Measurements from ENCODE around the gene MXRA7. TPM values are rescaled to one million over a fixed set of nuclear protein-coding genes. Genes with fewer than 3 reads are reported as not detected.

MXRA7 gene
- total and polyA plus RNA-seq, 2 experiments from 2014 or later = 101 to 164 TPM

- no peaks in the 10 kb centered on the region for H3K27me3 ChIP-seq
- H3K4me3 ChIP-seq = no peak overlapping the region
- TF ChIP-seq, protein P1, sequence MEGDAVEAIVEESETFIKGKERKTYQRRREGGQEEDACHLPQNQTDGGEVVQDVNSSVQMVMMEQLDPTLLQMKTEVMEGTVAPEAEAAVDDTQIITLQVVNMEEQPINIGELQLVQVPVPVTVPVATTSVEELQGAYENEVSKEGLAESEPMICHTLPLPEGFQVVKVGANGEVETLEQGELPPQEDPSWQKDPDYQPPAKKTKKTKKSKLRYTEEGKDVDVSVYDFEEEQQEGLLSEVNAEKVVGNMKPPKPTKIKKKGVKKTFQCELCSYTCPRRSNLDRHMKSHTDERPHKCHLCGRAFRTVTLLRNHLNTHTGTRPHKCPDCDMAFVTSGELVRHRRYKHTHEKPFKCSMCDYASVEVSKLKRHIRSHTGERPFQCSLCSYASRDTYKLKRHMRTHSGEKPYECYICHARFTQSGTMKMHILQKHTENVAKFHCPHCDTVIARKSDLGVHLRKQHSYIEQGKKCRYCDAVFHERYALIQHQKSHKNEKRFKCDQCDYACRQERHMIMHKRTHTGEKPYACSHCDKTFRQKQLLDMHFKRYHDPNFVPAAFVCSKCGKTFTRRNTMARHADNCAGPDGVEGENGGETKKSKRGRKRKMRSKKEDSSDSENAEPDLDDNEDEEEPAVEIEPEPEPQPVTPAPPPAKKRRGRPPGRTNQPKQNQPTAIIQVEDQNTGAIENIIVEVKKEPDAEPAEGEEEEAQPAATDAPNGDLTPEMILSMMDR (IDR thresholded peaks at IDR 0.05; ENCODE audit: low read depth, low read length) = no peak
Observed at GRCh38 chr17:76676629-76677028, 34.1 kb downstream of the MXRA7 start.

DNA sequence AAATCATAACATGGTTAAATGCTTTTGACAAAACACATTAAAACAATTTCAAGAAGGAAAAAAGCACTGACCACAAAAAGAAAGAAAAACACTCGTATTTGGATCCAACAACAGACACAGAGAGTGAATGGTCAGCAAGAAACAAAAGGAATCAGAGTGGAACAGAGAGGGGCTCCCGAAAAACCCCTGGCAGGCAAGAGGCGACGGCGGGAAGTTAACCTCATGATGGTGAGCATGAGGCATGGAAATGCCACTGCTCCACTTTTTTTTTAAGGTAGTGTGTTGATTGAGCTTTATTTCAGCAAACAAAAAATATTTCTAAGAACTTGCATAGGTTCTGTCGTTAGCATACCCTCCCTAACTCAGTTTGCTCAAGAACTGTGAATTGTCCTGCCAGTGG lies 35.1 kb downstream of the MXRA7 start:
- H3K36me3 ChIP-seq = no peaks in the 10 kb centered on the region
- no peak overlapping the region for H3K27ac ChIP-seq
- H3K4me1 ChIP-seq (ENCODE audit: low read depth) = peaks cover 8% of the 10 kb centered on the region
- TF ChIP-seq, protein P1 (IDR thresholded peaks at IDR 0.05; ENCODE audit: low read depth, low read length) = no peak
- H3K9me3 ChIP-seq (ENCODE audit: low read depth) = no peaks in the 10 kb centered on the region
- H3K4me3 ChIP-seq = no peak overlapping the region
- DNase-seq (ENCODE audit: low read depth in 1 of 2, low spot score in 1 of 2) = no peak
- H3K27me3 ChIP-seq = no peaks in the 10 kb centered on the region

More at GRCh38 chr17:76676629-76677028, 34.1 kb downstream of the MXRA7 start:
- no peaks in the 10 kb centered on the region for H3K36me3 ChIP-seq
- H3K27ac ChIP-seq = no peak overlapping the region
- peaks cover 6% of the 10 kb centered on the region for H3K4me1 ChIP-seq (ENCODE audit: low read depth)
- DNase-seq (ENCODE audit: low read depth in 1 of 2, low spot score in 1 of 2) = no peak
- no peaks in the 10 kb centered on the region for H3K9me3 ChIP-seq (ENCODE audit: low read depth)

DNA sequence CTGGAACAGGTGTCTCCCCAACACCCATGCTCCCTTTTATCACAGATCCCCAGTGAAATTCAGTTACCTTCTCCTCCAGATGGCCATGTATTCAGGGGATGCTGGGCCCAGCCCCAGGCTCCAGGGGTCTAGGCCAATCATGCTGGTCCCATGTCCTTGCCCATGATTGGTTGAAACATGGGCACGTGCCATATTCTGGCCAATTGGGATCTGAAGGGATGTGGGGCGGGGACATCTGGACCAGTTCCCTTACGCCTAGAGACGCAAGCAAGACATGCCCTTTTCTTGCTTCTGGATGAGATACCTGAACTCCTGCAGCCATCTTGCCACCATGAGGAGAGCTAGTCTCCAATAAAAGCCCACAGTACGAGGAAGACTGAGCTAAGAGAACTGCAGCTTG lies 36.2 kb downstream of the MXRA7 start:
- peaks cover 11% of the 10 kb centered on the region for H3K4me1 ChIP-seq (ENCODE audit: low read depth)
- no peaks in the 10 kb centered on the region for H3K9me3 ChIP-seq (ENCODE audit: low read depth)
- DNase-seq (ENCODE audit: low read depth in 1 of 2, low spot score in 1 of 2) = no peak
- no peaks in the 10 kb centered on the region for H3K27me3 ChIP-seq
- H3K36me3 ChIP-seq = no peaks in the 10 kb centered on the region
- no peak overlapping the region for H3K4me3 ChIP-seq
- H3K27ac ChIP-seq = no peak overlapping the region
- TF ChIP-seq, protein P1 (IDR thresholded peaks at IDR 0.05; ENCODE audit: low read depth, low read length) = no peak

DNA sequence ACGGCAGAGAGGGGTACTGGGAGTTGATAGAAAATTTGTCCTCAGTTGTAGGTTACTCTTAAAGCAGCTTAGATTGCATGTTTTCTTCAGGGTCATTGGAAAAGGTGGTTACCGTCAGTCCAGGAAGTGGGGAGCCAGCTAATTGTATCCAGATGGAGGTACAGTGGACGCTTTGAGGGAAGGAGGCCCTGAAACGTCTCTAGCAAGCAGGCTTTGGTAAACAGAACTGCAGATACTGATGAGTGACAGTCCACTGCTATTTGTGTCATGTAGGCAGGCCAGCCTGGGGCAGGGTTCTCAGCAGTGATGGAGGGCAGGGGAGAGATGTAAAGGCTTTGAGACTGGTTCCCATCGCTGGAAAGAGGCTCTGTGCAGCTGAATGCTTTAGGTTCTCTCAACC lies 37.0 kb downstream of the MXRA7 start:
- H3K27ac ChIP-seq = peak overlapping the region; percentile 78
- H3K9me3 ChIP-seq (ENCODE audit: low read depth) = no peaks in the 10 kb centered on the region
- no peaks in the 10 kb centered on the region for H3K27me3 ChIP-seq
- TF ChIP-seq, protein P1 (IDR thresholded peaks at IDR 0.05; ENCODE audit: low read depth, low read length) = no peak
- DNase-seq (ENCODE audit: low read depth in 1 of 2, low spot score in 1 of 2) = no peak
- H3K4me3 ChIP-seq = no peak overlapping the region
- no peaks in the 10 kb centered on the region for H3K36me3 ChIP-seq
- peaks cover 11% of the 10 kb centered on the region for H3K4me1 ChIP-seq (ENCODE audit: low read depth)

DNA sequence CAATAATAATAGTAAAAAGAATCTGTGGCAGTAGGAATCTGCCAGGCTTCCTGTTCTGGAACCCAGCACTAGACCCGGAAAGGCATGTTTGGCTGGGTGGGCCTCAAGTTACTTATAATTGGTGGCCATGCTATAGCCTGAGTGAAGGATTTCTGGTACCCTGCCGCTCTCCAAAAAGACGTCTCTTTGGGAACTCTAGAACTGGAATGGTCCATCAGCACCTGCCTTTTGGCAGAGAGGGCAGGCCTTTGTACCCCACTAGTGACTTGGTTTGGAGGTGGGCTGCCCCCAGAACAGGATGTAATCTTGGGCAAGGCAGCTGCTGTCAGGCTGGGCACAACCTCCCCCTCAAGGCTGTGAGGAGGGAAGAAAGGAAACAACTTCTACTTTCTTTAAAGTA lies 37.9 kb downstream of the MXRA7 start:
- Histone ChIP-seq H3K9me3 (ENCODE audit: low read depth) (no peaks in the 10 kb centered on the region), H3K27me3 (no peaks in the 10 kb centered on the region), H3K4me3 (no peak overlapping the region), H3K27ac (no peak overlapping the region), H3K4me1 (ENCODE audit: low read depth) (peaks cover 11% of the 10 kb centered on the region), H3K36me3 (no peaks in the 10 kb centered on the region)
- TF ChIP-seq, protein P1 (IDR thresholded peaks at IDR 0.05; ENCODE audit: low read depth, low read length) = no peak
- DNase-seq (ENCODE audit: low read depth in 1 of 2, low spot score in 1 of 2) = no peak
